GM06990 (cell line): ENCODE results near the gene PRDM11.

Experiments used
- DNase-seq: peaks from one replicate; pipeline ENCODE4 v3.0.0-alpha.2; 2011; ENCODE audit not compliant: insufficient read length; ENCODE audit errors: extremely low read depth
- H3K27me3 ChIP-seq: replicated peaks from 2 replicates; pipeline ENCODE4 v1.6.0; 2011; ENCODE audit warnings: low read length; ENCODE audit not compliant: control insufficient read depth, insufficient read depth
- H3K36me3 ChIP-seq: 2 replicates; pipeline ENCODE4 v1.5.1; 2011; ENCODE audit warnings: low read length; ENCODE audit not compliant: control insufficient read depth, insufficient read depth
- H3K4me3 ChIP-seq: replicated peaks from 2 replicates; pipeline ENCODE4 v1.5.1; 2011; ENCODE audit warnings: low read depth, mild to moderate bottlenecking, control low read depth, low read length
- CTCF ChIP-seq: IDR thresholded peaks from 2 replicates; pipeline ENCODE4 v1.5.1; 2011; ENCODE audit warnings: low read length, control low read depth, mild to moderate bottlenecking, inconsistent platforms; ENCODE audit not compliant: insufficient read depth, poor library complexity, severe bottlenecking

Gene PRDM11

GRCh38 chr11:45267652-45268299, 121.3 kb downstream of the PRDM11 start:
- DNase-seq: no peak
- no peak for TF ChIP-seq CTCF
- Histone ChIP-seq H3K4me3 (no peak overlapping the region), H3K27me3 (no peaks in the 10 kb centered on the region; the same call in 1 of the 2 replicates), H3K36me3 (no peaks in the 10 kb centered on the region)

- no peaks in the 10 kb centered on the region for H3K36me3 ChIP-seq
- TF ChIP-seq CTCF: no peak
- H3K27me3 ChIP-seq: no peaks in the 10 kb centered on the region; the same call in 1 of the 2 replicates
Observed at GRCh38 chr11:45269678-45270077, 123.2 kb downstream of the PRDM11 start.

GRCh38 chr11:45270946-45271716, 124.7 kb downstream of the PRDM11 start:
- no peak for TF ChIP-seq CTCF
- Histone ChIP-seq H3K4me3 (no peak overlapping the region), H3K36me3 (no peaks in the 10 kb centered on the region), H3K27me3 (no peaks in the 10 kb centered on the region; the same call in 1 of the 2 replicates)
- no peak for DNase-seq

More at GRCh38 chr11:45269678-45270077, 123.2 kb downstream of the PRDM11 start:
- H3K4me3 ChIP-seq: no peak overlapping the region
- no peak for DNase-seq

GRCh38 chr11:45272701-45273100, 126.3 kb downstream of the PRDM11 start:
- Histone ChIP-seq H3K27me3 (no peaks in the 10 kb centered on the region; the same call in 1 of the 2 replicates), H3K4me3 (no peak overlapping the region), H3K36me3 (no peaks in the 10 kb centered on the region)
- no peak for TF ChIP-seq CTCF
- no peak for DNase-seq

GRCh38 chr11:45273509-45273908, 127.1 kb downstream of the PRDM11 start:
- Histone ChIP-seq H3K4me3 (no peak overlapping the region), H3K36me3 (no peaks in the 10 kb centered on the region), H3K27me3 (no peaks in the 10 kb centered on the region; the same call in 1 of the 2 replicates)
- DNase-seq: no peak
- no peak for TF ChIP-seq CTCF
